Adrenal gland (tissue), 12 donors: ENCODE results near the gene SLC39A1. TPM values are rescaled to one million over a fixed set of nuclear protein-coding genes. Genes with fewer than 3 reads are reported as not detected.
"Not testable (repeated sequence)": the region's sequence is repeated elsewhere in the genome, so short reads cannot be mapped to it uniquely, and the experiment has no call there.

ENCODE experiments used
- DNase-seq, 7 donors: peaks; one replicate each; pipeline ENCODE4 v3.0.0-alpha.2; 2019 to 2020
- H3K27ac ChIP-seq, 5 donors: fragments of 200-600 bp; sonication (generic) in 4 of 5; 1 replicate in 3 of 5; 2 replicates in 2 of 5; pipeline versions ENCODE4 v1.5.1 to v1.8.0; 2016 to 2020; ENCODE audit warnings: mild to moderate bottlenecking in 1 of 5
- H3K27me3 ChIP-seq: fragments of 200-600 bp; 2 replicates; pipeline ENCODE4 v1.8.0; 2021
- H3K36me3 ChIP-seq, 2 donors: fragments of 200-600 bp; replicated peaks in 1 of 2; 1 replicate in 1 of 2; 2 replicates in 1 of 2; pipeline versions ENCODE4 v1.5.1 to v1.8.0; 2018 to 2022
- H3K4me1 ChIP-seq, 2 donors: fragments of 200-600 bp; replicated peaks in 1 of 2; 1 replicate in 1 of 2; 2 replicates in 1 of 2; pipeline versions ENCODE4 v1.5.1 to v1.8.0; 2018 to 2021
- H3K4me3 ChIP-seq, 4 donors: fragments of 200-600 bp; sonication (generic) in 3 of 4; one replicate each; pipeline ENCODE4 v1.5.1; 2016 to 2018
- H3K9me3 ChIP-seq, 3 donors: fragments of 200-600 bp; sonication (generic) in 1 of 3; replicated peaks in 1 of 3; 1 replicate in 2 of 3; 2 replicates in 1 of 3; pipeline versions ENCODE4 v1.5.1 to v1.8.0; 2016 to 2021
- POLR2A ChIP-seq, 2 donors: fragments of 450-650 bp; IDR thresholded peaks; one replicate each; pipeline ENCODE4 v1.6.1; 2017; ENCODE audit warnings: antibody characterized with exemption in 2 of 2, mild to moderate bottlenecking in 2 of 2, moderate library complexity in 1 of 2
- WGBS, 4 donors: extraction: QIAGEN DNeasy Blood & Tissue Kit in 2 of 4; methylation state at CpG; one replicate each; pipeline versions ENCODE4 v1.1.5 to v1.1.7; 2013 to 2017; 5-methylcytosine and 5-hydroxymethylcytosine counted together
- intact Hi-C, 2 donors: fragments of 100-400 bp; cut with DNase I; formaldehyde crosslinking; loops; one replicate each; pipeline versions ENCODE4 v1.14.1 to v1.15.0; 2022 to 2023
- microRNA-seq, 3 donors: library from miRNA; unstranded; fragments of <30 nt; microRNA quantifications; one replicate each; pipeline ENCODE4, GENCODE V29; 2017 to 2020
- polyA plus RNA-seq, 3 donors: library from polyadenylated mRNA; stranded (reverse); fragments of 200-250 nt in 2 of 3; fragments of 350-450 nt in 1 of 3; fragmentation: Illumina TruSeq in 1 of 3; extraction: RNeasy Lipid Tissue Mini Kit (QIAGEN cat#74804) in 1 of 3; gene quantifications; one replicate each; pipeline ENCODE4 v1.2.3, GENCODE V29; 2013 to 2014
- small RNA-seq, 2 donors: library from RNA; depleted of rRNA; stranded (forward); fragments of <200 nt; gene quantifications; one replicate each; pipeline ENCODE3, GENCODE V24; 2016
- total RNA-seq, 9 donors: library from RNA; depleted of rRNA in 4 of 9; stranded (reverse); fragments of >200 nt in 4 of 9; fragments of 120-200 nt in 1 of 9; fragmentation: NEBNext Ultra II Directional in 1 of 9; extraction: Animal tissue kit (Norgen Biotek cat#: 25700) in 1 of 9; gene quantifications; one replicate each; pipeline versions ENCODE4 v1.1.0 to v1.2.4, GENCODE V29; 2013 to 2023
- TF ChIP-seq, protein P1 (sequence below), 6 experiments: fragments of 450-650 bp in 4 of 6; fragments of 200-600 bp in 2 of 6; sonication (generic) in 1 of 6; IDR thresholded peaks; 1 replicate in 5 of 6; 2 replicates in 1 of 6; pipeline versions ENCODE4 v1.5.1 to v1.8.0; 2016 to 2021; ENCODE audit warnings: antibody characterized with exemption in 6 of 6, mild to moderate bottlenecking in 2 of 6, moderate library complexity in 1 of 6
- donor health status: healthy with polysubstance abuse.
- donor health status: Bipolar disorder and iron deficiency.
- donor health status: DM: yes; HTN: yes; CAD: no.
- donor health status: DM: no; HTN: no; CAD: no.
- donor health status: DM: no; HTN: no; CAD: no.
- donor health status: DM: yes; HTN: yes; CAD: no.

The SLC39A1 gene
- total and polyA plus RNA-seq, 12 donors = 29.1 to 173 (median 112) TPM

DNA sequence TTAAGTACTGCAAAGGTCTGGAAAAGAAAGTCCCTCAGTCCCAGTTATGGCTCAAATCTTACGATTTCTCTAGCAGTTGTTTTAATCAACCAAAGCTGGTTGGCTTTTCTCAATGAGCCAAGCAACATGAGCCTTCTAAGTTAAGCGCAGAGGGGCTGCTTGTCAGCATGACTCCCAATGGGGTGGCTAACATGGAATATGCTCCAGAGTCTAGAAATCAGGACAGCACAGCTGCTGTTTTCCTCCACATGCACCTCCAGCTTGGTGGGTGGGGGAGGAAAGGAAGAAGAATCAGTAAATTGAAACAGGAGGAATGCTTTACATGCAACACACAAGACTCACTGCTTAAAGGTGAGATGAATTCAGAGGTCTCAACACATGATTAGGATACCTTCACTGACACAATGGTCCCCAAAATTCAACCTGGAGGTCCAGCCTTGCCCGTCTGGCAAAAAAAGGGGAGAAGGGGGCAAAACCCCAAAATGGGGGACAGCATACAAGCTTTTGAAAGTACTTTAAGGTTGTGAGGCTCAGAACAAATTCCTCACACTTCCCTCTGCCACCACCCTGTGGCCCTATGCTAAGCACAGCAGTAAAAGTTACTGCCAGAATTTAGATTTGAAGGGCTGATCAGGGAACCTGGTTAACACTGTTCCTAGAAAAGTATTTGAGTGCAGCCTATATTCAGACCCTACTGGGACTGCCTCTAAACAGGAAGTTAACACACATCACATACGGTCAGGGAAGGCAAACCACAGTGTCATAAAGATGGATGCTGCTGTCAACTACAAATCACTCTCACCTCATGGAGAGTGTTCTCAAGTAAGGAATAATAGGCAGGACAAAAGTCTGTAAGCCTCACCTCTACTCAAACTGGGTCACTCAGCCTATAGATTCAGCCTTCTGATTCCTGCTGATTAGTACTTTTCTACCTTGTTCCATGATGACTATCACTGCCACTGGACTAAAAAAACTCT, 43.2 kb downstream of the SLC39A1 start:
- Histone ChIP-seq H3K4me3 (no peak overlapping the region), H3K4me1 (peaks cover 24 to 46% of the 10 kb centered on the region in 2 donors), H3K36me3 (peaks cover 0 to 4% of the 10 kb centered on the region in 2 donors), H3K9me3 (no peaks in the 10 kb centered on the region), H3K27ac (no peak overlapping the region), H3K27me3 (no peaks in the 10 kb centered on the region)
- TF ChIP-seq, protein P1, sequence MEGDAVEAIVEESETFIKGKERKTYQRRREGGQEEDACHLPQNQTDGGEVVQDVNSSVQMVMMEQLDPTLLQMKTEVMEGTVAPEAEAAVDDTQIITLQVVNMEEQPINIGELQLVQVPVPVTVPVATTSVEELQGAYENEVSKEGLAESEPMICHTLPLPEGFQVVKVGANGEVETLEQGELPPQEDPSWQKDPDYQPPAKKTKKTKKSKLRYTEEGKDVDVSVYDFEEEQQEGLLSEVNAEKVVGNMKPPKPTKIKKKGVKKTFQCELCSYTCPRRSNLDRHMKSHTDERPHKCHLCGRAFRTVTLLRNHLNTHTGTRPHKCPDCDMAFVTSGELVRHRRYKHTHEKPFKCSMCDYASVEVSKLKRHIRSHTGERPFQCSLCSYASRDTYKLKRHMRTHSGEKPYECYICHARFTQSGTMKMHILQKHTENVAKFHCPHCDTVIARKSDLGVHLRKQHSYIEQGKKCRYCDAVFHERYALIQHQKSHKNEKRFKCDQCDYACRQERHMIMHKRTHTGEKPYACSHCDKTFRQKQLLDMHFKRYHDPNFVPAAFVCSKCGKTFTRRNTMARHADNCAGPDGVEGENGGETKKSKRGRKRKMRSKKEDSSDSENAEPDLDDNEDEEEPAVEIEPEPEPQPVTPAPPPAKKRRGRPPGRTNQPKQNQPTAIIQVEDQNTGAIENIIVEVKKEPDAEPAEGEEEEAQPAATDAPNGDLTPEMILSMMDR (IDR thresholded peaks at IDR 0.05) = peak in 4 of 6 experiments; percentile 25 to 30 (median 27)
- no peak for TF ChIP-seq POLR2A (IDR thresholded peaks at IDR 0.05)
- WGBS, 4 donors = 36 to 47% (median 46%) methylated on average over 4 of the region's 4 CpGs
- DNase-seq = peak in 1 of 7 donors; percentile 49
- intact Hi-C loops = loop anchor here in 1 of 2 donors (5.0 kb wide), 1 partner anchor 98 kb away; no protein-coding TSS in a partner anchor

DNA sequence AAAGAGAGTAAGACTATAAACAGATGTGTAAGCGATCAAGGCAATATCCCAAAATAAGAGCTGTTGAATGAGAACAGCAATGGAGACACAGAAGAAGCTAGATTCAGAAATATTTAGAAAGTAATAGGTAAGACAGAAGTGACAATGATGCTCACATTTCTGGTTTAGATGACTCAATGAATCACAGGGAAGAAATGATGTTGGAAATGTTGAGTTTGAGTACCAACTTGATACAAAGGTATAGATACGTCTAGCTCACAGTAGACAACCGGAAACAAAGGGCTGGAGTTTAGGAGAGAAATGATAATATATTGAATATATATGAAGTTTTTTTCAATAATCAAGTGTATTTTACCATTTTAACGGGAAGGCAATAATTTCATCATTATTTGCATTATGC, 47.0 kb downstream of the SLC39A1 start:
- Histone ChIP-seq H3K27me3 (no peaks in the 10 kb centered on the region), H3K27ac (no peak overlapping the region), H3K9me3 (no peaks in the 10 kb centered on the region), H3K36me3 (peaks cover 0 to 9% of the 10 kb centered on the region in 2 donors), H3K4me3 (no peak overlapping the region), H3K4me1 (peaks cover 33 to 50% of the 10 kb centered on the region in 2 donors)
- intact Hi-C loops = no loop called here
- TF ChIP-seq, protein P1 (IDR thresholded peaks at IDR 0.05) = no peak
- TF ChIP-seq POLR2A (IDR thresholded peaks at IDR 0.05) = no peak
- DNase-seq = no peak
- WGBS, 4 donors = 77 to 96% (median 84%) methylated on average over 4 of the region's 4 CpGs

DNA sequence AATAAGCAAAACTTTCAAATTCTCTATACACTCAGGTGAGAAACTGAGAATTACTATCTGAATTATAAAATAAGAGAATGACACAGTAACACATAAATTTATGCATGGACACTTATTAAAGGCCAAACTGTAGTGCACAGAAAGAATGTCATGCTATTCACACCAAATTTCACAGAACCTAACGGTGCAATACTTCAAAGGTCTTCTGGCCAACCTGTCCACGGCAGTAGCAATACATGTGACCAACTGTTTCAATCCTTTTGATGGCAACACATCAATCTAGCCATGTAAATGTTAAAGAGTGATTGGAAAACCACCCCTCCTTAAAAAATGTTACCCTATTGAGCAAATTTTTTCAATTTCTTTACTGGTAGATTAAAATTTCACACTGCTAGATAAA, 51.0 kb downstream of the SLC39A1 start:
- Histone ChIP-seq H3K27ac (no peak overlapping the region), H3K9me3 (no peaks in the 10 kb centered on the region), H3K36me3 (peaks cover 0 to 9% of the 10 kb centered on the region in 2 donors), H3K4me3 (no peak overlapping the region), H3K27me3 (no peaks in the 10 kb centered on the region), H3K4me1 (peaks cover 12 to 26% of the 10 kb centered on the region in 2 donors)
- DNase-seq = no peak
- intact Hi-C loops = loop anchor here in 1 of 2 donors (5.0 kb wide), 1 partner anchor 40 kb away; no protein-coding TSS in a partner anchor
- no peak for TF ChIP-seq POLR2A (IDR thresholded peaks at IDR 0.05)
- TF ChIP-seq, protein P1 (IDR thresholded peaks at IDR 0.05) = no peak
- WGBS, 4 donors = 63 to 72% (median 67%) methylated on average over 2 of the region's 2 CpGs

DNA sequence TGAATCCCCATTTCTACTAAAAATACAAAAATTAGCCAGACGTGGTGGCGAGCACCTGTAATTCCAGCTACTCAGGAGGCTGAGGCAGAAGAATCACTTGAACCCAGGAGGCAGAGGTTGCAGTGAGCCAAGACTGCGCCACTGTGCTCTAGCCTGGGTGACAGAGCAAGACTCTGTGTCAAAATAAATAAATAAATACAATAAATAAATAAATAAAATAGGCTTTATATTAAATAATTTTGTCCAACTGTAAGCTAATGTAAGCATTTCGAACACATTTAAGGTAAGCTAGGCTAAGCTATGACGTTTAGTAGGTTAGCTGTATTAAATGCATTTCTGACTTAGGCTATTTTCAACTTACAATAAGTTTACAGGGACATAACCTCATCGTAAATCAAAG, 52.8 kb downstream of the SLC39A1 start:
- H3K9me3 ChIP-seq, DNase-seq, H3K27me3 ChIP-seq, H3K27ac ChIP-seq, H3K4me3 ChIP-seq, H3K36me3 ChIP-seq: not testable (repeated sequence)
- H3K4me1 ChIP-seq = peaks cover 12 to 25% of the 10 kb centered on the region in 2 donors
- 86 to 93% (median 90%) methylated on average over 6 of the region's 6 CpGs for WGBS, 4 donors
- intact Hi-C loops = loop anchor here in 1 of 2 donors (5.0 kb wide), 1 partner anchor 42 kb away; no protein-coding TSS in a partner anchor

Small RNA genes within 50 kb of the gene (microRNA-seq; reads per million reads assigned to microRNA genes)
- gene MIR6737 = 0 to 2.0 (median 1.3) reads per million in 3 donors

Small RNA genes within 50 kb of the gene (small RNA-seq; reads per million reads assigned to genes)
- 0.08 to 0.12 reads per million in 2 donors for gene MIR6737

Other genes with a start within 250 kb of the SLC39A1 start
- gene INTS3, start 235.5 kb downstream of the SLC39A1 start, total RNA-seq = 10 to 100 TPM; 40.7 to 88.1 (median 54.3) TPM
- gene INTS3, start 235.5 kb downstream of the SLC39A1 start, polyA plus RNA-seq = 100 to 1,000 TPM in 2 of 3 donors, 10 to 100 TPM in 1; 60.2 to 148 (median 114) TPM
- 10 to 100 TPM in 7 of 9 donors, 1 to 10 TPM in 2; 9.5 to 25.4 (median 14.1) TPM for gene SLC27A3, start 188.1 kb downstream of the SLC39A1 start, total RNA-seq
- 10 to 100 TPM; 11.7 to 85.0 (median 62.3) TPM for gene SLC27A3, start 188.1 kb downstream of the SLC39A1 start, polyA plus RNA-seq
- 10 to 100 TPM in 7 of 9 donors, 1 to 10 TPM in 2; 6.4 to 43.3 (median 18.0) TPM for gene GATAD2B, start 40.6 kb downstream of the SLC39A1 start, total RNA-seq
- gene GATAD2B, start 40.6 kb downstream of the SLC39A1 start, polyA plus RNA-seq = 10 to 100 TPM in 1 of 3 donors, 1 to 10 TPM in 2; 3.0 to 14.2 (median 6.6) TPM
- 10 to 100 TPM in 8 of 9 donors, 1 to 10 TPM in 1; 8.9 to 72.5 (median 34.6) TPM for gene DENND4B, start 16.8 kb downstream of the SLC39A1 start, total RNA-seq
- gene DENND4B, start 16.8 kb downstream of the SLC39A1 start, polyA plus RNA-seq = 100 to 1,000 TPM in 1 of 3 donors, 10 to 100 TPM in 2; 14.4 to 110 (median 63.7) TPM
- 10 to 100 TPM in 8 of 9 donors, 1 to 10 TPM in 1; 8.4 to 53.6 (median 31.7) TPM for gene CRTC2, start 4.9 kb downstream of the SLC39A1 start, total RNA-seq
- 100 to 1,000 TPM in 1 of 3 donors, 10 to 100 TPM in 2; 27.1 to 138 (median 75.0) TPM for gene CRTC2, start 4.9 kb downstream of the SLC39A1 start, polyA plus RNA-seq
- gene CREB3L4, start 4.4 kb upstream of the SLC39A1 start, total RNA-seq = 10 to 100 TPM in 8 of 9 donors, 1 to 10 TPM in 1; 5.1 to 16.7 (median 15.1) TPM
- gene CREB3L4, start 4.4 kb upstream of the SLC39A1 start, polyA plus RNA-seq = 10 to 100 TPM in 2 of 3 donors, 1 to 10 TPM in 1; 6.3 to 21.8 (median 19.0) TPM
- gene JTB, start 14.1 kb upstream of the SLC39A1 start, total RNA-seq = 100 to 1,000 TPM; 103 to 327 (median 141) TPM
- gene JTB, start 14.1 kb upstream of the SLC39A1 start, polyA plus RNA-seq = 100 to 1,000 TPM in 2 of 3 donors, 10 to 100 TPM in 1; 68.3 to 144 (median 140) TPM
- 100 to 1,000 TPM in 4 of 9 donors, 10 to 100 TPM in 5; 22.9 to 165 (median 86.7) TPM for gene RAB13, start 22.8 kb upstream of the SLC39A1 start, total RNA-seq
- 100 to 1,000 TPM; 152 to 328 (median 275) TPM for gene RAB13, start 22.8 kb upstream of the SLC39A1 start, polyA plus RNA-seq
- 1,000 to 10,000 TPM in 8 of 9 donors, 100 to 1,000 TPM in 1; 943 to 3,069 (median 1,594) TPM for gene RPS27, start 27.2 kb upstream of the SLC39A1 start, total RNA-seq
- 1,000 to 10,000 TPM; 3,330 to 6,436 (median 4,487) TPM for gene RPS27, start 27.2 kb upstream of the SLC39A1 start, polyA plus RNA-seq
- under 1 TPM in 4 of 9 donors, not detected in 5; 0.04 to 0.07 (median 0.06) TPM for gene NUP210L, start 191.5 kb upstream of the SLC39A1 start, total RNA-seq
- gene NUP210L, start 191.5 kb upstream of the SLC39A1 start, polyA plus RNA-seq = under 1 TPM in 1 of 3 donors, not detected in 2; 0.03 TPM
- gene TPM3, start 228.6 kb upstream of the SLC39A1 start, total RNA-seq = 100 to 1,000 TPM; 246 to 357 (median 272) TPM
- 100 to 1,000 TPM; 104 to 465 (median 111) TPM for gene TPM3, start 228.6 kb upstream of the SLC39A1 start, polyA plus RNA-seq
- gene CFAP141, start 242.8 kb upstream of the SLC39A1 start, total RNA-seq = not detected
- under 1 TPM in 1 of 3 donors, not detected in 2; 0.51 TPM for gene CFAP141, start 242.8 kb upstream of the SLC39A1 start, polyA plus RNA-seq